ENCODE measurements around the gene TMPRSS2. TPM values are rescaled to one million over a fixed set of nuclear protein-coding genes. Genes with fewer than 3 reads are reported as not detected.

The TMPRSS2 gene
- total and polyA plus RNA-seq, 2 donors (not counting 3 experiments of a cell fraction or from before 2014, with no cell fraction given) = not detected

DNA sequence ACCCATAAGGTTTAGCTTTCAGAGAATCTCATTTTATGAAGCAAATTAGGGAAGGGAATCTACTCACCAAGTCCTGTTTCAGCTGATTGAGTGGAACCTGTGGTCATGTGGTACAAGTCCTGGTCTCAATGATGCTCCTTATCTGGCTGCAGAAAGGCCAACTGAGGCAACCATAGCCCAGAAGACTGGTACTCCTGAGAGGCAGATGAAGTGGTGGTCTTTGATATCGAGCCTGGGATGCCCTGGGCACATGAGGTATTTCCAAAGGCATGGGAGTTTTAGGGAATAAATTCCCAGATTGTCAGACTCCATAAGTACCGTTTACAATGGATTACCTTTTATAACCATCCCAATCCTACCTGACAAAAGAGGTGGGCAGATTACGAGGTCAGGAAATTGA, 78.7 kb downstream of the TMPRSS2 start:
- no peak for DNase-seq (ENCODE audit: low read depth, low spot score)
- no peak overlapping the region for H2AFZ ChIP-seq (ENCODE audit: low read depth, low read length)
- H3K4me1 ChIP-seq (ENCODE audit: control insufficient read depth, extremely low read depth, insufficient read depth, low read length) = peaks cover 6% of the 10 kb centered on the region
- H3K4me2 ChIP-seq (ENCODE audit: insufficient read depth, low read length) = no peak overlapping the region
- H3K4me3 ChIP-seq (replicated peaks in 1 of 3; ENCODE audit: insufficient read depth in 1 of 3, low read depth in 1 of 3, low read length in 3 of 3) = no peak overlapping the region
- no peaks in the 10 kb centered on the region for H3K36me3 ChIP-seq (ENCODE audit: control insufficient read depth in 2 of 2, extremely low read depth in 1 of 2, insufficient read depth in 2 of 2, low read length in 2 of 2)
- dilution Hi-C loops (cut with MboI; ENCODE audit: extremely low pct_ligation_motif_present, low sequenced_read_pairs) (no loop called here), intact Hi-C loops (cut with micrococcal nuclease) (no loop called here)
- peaks cover 7 to 11% of the 10 kb centered on the region in 2 experiments for H3K27me3 ChIP-seq (ENCODE audit: control insufficient read depth in 2 of 2, insufficient read depth in 2 of 2, low read length in 2 of 2)
- H3K9me3 ChIP-seq (replicated peaks; ENCODE audit: control insufficient read depth, insufficient read depth, low read length) = no peaks in the 10 kb centered on the region
- no TSS peak for BruUV-seq (replicated peaks)
- no peaks in the 10 kb centered on the region for H3K9me1 ChIP-seq (replicated peaks; ENCODE audit: control insufficient read depth, extremely low read depth, insufficient read depth, low read length)
- H3K27ac ChIP-seq (ENCODE audit: insufficient read depth, low read depth, low read length) = no peak overlapping the region
- POLR2A ChIA-PET = interaction anchor here (0.7 kb wide), 1 partner anchor 113 kb away, joined by 7 read pairs; no protein-coding TSS in a partner anchor
- TF ChIP-seq, protein P1, sequence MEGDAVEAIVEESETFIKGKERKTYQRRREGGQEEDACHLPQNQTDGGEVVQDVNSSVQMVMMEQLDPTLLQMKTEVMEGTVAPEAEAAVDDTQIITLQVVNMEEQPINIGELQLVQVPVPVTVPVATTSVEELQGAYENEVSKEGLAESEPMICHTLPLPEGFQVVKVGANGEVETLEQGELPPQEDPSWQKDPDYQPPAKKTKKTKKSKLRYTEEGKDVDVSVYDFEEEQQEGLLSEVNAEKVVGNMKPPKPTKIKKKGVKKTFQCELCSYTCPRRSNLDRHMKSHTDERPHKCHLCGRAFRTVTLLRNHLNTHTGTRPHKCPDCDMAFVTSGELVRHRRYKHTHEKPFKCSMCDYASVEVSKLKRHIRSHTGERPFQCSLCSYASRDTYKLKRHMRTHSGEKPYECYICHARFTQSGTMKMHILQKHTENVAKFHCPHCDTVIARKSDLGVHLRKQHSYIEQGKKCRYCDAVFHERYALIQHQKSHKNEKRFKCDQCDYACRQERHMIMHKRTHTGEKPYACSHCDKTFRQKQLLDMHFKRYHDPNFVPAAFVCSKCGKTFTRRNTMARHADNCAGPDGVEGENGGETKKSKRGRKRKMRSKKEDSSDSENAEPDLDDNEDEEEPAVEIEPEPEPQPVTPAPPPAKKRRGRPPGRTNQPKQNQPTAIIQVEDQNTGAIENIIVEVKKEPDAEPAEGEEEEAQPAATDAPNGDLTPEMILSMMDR (IDR thresholded peaks at IDR 0.05; ENCODE audit: extremely low read depth in 1 of 2, insufficient read depth in 1 of 2, low read depth in 1 of 2, low read length in 2 of 2) = no peak
- TF ChIP-seq, protein P2, sequence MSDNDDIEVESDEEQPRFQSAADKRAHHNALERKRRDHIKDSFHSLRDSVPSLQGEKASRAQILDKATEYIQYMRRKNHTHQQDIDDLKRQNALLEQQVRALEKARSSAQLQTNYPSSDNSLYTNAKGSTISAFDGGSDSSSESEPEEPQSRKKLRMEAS (IDR thresholded peaks at IDR 0.05; ENCODE audit: insufficient read depth, insufficient read length) = no peak
- TF ChIP-seq MYC (IDR thresholded peaks at IDR 0.05; ENCODE audit: low read depth, low read length) (no peak), GATA2 (IDR thresholded peaks at IDR 0.05; ENCODE audit: insufficient read depth, insufficient read length, low read depth, low read length) (no peak), FOS (IDR thresholded peaks at IDR 0.05; ENCODE audit: borderline replicate concordance, insufficient read depth, low read length) (no peak), POLR2AphosphoS5 (IDR thresholded peaks at IDR 0.05; ENCODE audit: insufficient read depth, low read depth, low read length) (no peak), EZH2 (IDR thresholded peaks at IDR 0.05; ENCODE audit: borderline replicate concordance, low read depth, low read length, severe bottlenecking) (no peak), JUN (IDR thresholded peaks at IDR 0.05; ENCODE audit: borderline replicate concordance, insufficient read depth, insufficient read length, low read depth) (no peak), POLR2A (IDR thresholded peaks at IDR 0.05; ENCODE audit: low read depth, low read length) (no peak)
- FAIRE-seq = no peak
- CTCF ChIA-PET = interaction anchor here (0.6 to 0.7 kb wide), 2 partner anchors 54 to 146 kb away, joined by 3 to 4 read pairs; no protein-coding TSS in a partner anchor
- H3K9ac ChIP-seq (replicated peaks; ENCODE audit: extremely low read depth, insufficient read depth, low read length) = no peak overlapping the region
- no peaks in the 10 kb centered on the region for H4K20me1 ChIP-seq (replicated peaks; ENCODE audit: control insufficient read depth, extremely low read depth, insufficient read depth, low read length)
- no peaks in the 10 kb centered on the region for H3K79me2 ChIP-seq (ENCODE audit: control insufficient read depth, insufficient read depth, low read length)

Measured in endothelial cell of umbilical vein (primary cell).